Lower lobe of right lung (tissue), 2 donors: Measurements from ENCODE around the gene CSDE1. TPM values are rescaled to one million over a fixed set of nuclear protein-coding genes. Genes with fewer than 3 reads are reported as not detected.
"Not testable (repeated sequence)": the region's sequence is repeated elsewhere in the genome, so short reads cannot be mapped to it uniquely, and the experiment has no call there.

Experiments
- ATAC-seq, 2 donors: fragments of 200-7000 bp; cut with Tn5 transposase; one replicate each; pipeline ENCODE4 v1.9.1; 2020 to 2022; ENCODE audit warnings: mild to moderate bottlenecking in 2 of 2, moderate library complexity in 2 of 2
- DNase-seq: peaks from one replicate; pipeline ENCODE4 v3.0.0-alpha.2; 2020
- H3K27ac ChIP-seq: fragments of 200-600 bp; one replicate; pipeline ENCODE4 v1.8.0; 2022
- H3K27me3 ChIP-seq: fragments of 200-600 bp; one replicate; pipeline ENCODE4 v1.8.0; 2022; ENCODE audit warnings: low read depth
- H3K36me3 ChIP-seq: fragments of 200-600 bp; one replicate; pipeline ENCODE4 v1.8.0; 2022; ENCODE audit warnings: mild to moderate bottlenecking
- H3K4me1 ChIP-seq: fragments of 200-600 bp; one replicate; pipeline ENCODE4 v1.8.0; 2022
- H3K4me3 ChIP-seq: fragments of 200-600 bp; one replicate; pipeline ENCODE4 v1.8.0; 2022; ENCODE audit warnings: mild to moderate bottlenecking
- H3K9me3 ChIP-seq: fragments of 200-600 bp; one replicate; pipeline ENCODE4 v1.8.0; 2022
- intact Hi-C: fragments of 100-400 bp; cut with DNase I; formaldehyde crosslinking; loops from one replicate; pipeline ENCODE4 v1.11.0; 2022
- long read RNA-seq: library from polyadenylated mRNA; unstranded; transcript quantifications from one replicate; pipeline ENCODE4 v2.0.0, GENCODE V29; 2021
- total RNA-seq: library from RNA; stranded (reverse); fragmentation: NEBNext Ultra II Directional; extraction: Animal tissue kit (Norgen Biotek cat#: 25700); gene quantifications from one replicate; pipeline ENCODE4 v1.2.1, GENCODE V29; 2021
- TF ChIP-seq, protein P1 (sequence below): fragments of 200-600 bp; IDR thresholded peaks from one replicate; pipeline ENCODE4 v1.8.0; 2022; ENCODE audit warnings: antibody characterized with exemption, mild to moderate bottlenecking
- donor health status: DM: no; HTN: yes; CAD: no; lungs with severe emphysema.

CSDE1 gene
- total RNA-seq = 543 TPM
- long read RNA-seq, full-length matches to known transcripts = 463 of 575 reads
- long read RNA-seq, partial matches to known transcripts = 91 of 575 reads
- long read RNA-seq, other reads (novel, unspliced or antisense) = 21 of 575 reads

DNA sequence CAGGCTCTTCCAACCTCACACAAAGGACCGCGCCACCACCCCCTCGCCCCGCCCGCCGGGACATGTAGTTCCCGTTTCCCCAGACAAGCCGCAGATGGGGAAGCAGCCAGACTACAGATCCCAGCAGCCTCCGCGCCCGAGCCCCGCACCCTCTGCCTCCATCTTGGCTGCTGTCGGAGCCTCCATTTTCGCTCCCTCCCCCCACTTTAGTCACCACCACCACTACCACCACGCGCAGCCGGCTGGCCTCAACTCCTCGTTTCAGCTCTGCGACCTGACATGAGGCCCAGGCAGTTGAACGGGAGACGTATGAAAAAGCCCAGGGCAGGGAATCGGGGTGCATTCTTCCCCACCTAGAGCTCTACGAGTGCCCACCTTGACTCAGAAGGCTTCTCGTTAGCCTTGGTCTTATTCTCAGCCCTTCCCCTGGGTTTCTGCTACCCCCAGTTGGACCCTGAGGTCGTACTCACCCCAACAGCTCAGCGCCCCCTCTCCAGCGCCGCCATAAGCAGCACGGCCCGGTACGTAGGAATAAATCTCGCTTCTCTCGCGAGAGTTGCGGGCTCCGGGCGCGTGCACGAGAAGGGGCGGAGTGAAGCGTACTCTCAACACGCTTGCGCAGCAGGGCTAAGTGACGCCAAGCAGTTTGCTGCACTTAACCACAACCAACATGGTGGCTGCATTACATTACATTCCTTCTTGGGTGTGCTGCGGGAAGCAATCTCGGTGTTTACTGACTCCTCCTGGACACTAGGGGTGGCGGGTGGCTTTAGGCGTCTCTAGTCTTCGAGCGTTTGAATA lies at the start of gene CSDE1:
Gene CSDE1, minus strand, starts transcription at position 530 of the 801 bp plus-strand sequence. CDS start 18,094 bp downstream, outside the sequence.
- H3K4me1 ChIP-seq = peaks cover 43% of the 10 kb centered on the region
- no peaks in the 10 kb centered on the region for H3K36me3 ChIP-seq
- no peaks in the 10 kb centered on the region for H3K9me3 ChIP-seq
- H3K27ac ChIP-seq = peak within 1 kb of the TSS; percentile 100
- intact Hi-C loops = no loop called here
- DNase-seq (peak; percentile 98), ATAC-seq (peak; percentile 98)
- TF ChIP-seq, protein P1, sequence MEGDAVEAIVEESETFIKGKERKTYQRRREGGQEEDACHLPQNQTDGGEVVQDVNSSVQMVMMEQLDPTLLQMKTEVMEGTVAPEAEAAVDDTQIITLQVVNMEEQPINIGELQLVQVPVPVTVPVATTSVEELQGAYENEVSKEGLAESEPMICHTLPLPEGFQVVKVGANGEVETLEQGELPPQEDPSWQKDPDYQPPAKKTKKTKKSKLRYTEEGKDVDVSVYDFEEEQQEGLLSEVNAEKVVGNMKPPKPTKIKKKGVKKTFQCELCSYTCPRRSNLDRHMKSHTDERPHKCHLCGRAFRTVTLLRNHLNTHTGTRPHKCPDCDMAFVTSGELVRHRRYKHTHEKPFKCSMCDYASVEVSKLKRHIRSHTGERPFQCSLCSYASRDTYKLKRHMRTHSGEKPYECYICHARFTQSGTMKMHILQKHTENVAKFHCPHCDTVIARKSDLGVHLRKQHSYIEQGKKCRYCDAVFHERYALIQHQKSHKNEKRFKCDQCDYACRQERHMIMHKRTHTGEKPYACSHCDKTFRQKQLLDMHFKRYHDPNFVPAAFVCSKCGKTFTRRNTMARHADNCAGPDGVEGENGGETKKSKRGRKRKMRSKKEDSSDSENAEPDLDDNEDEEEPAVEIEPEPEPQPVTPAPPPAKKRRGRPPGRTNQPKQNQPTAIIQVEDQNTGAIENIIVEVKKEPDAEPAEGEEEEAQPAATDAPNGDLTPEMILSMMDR = peak; percentile 41
- peak within 1 kb of the TSS; percentile 94 for H3K4me3 ChIP-seq
- no peaks in the 10 kb centered on the region for H3K27me3 ChIP-seq

DNA sequence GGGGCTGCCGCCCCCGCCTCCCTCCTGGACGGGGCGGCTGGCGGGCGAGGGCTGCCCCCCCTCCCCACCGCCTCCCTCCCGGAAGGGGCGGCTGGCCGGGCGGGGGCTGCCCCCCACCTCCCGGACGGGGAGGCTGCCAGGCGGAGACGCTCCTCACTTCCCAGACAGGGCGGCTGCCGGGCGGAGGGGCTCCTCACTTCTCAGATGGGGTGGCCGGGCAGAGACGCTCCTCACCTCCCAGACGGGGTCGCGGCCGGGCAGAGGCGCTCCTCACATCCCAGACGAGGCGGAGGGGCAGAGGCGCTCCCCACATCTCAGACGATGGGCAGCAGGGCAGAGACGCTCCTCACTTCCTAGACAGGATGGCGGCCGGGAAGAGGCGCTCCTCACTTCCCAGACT lies 46.7 kb upstream of the CSDE1 start:
- H3K36me3 ChIP-seq, H3K27me3 ChIP-seq, H3K4me3 ChIP-seq, ATAC-seq, H3K27ac ChIP-seq, DNase-seq, H3K9me3 ChIP-seq, intact Hi-C loops, H3K4me1 ChIP-seq: not testable (repeated sequence)

DNA sequence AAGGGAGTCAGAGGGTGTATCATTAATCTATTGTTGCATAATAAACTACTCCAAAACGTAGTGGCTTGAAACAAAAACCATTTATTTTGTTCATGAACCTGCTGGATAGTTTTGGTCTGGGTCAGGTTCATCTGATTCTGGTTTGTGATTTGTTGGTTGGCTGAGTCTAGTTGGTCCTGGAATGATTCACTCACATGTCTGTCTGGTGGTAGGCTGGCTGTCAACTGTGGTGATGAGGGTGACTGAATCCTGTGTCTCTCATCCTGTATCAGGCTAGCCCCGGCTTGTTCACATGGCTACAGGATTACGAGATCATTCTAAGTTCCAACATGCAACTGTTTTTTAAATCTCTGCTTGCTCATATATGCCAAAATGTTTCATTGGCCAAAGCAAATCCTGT lies 45.2 kb upstream of the CSDE1 start:
- H3K27me3 ChIP-seq = no peaks in the 10 kb centered on the region
- no peaks in the 10 kb centered on the region for H3K4me1 ChIP-seq
- intact Hi-C loops = no loop called here
- no peak for DNase-seq
- no peaks in the 10 kb centered on the region for H3K9me3 ChIP-seq
- ATAC-seq = no peak
- H3K4me3 ChIP-seq = no peak overlapping the region
- no peaks in the 10 kb centered on the region for H3K36me3 ChIP-seq
- H3K27ac ChIP-seq = no peak overlapping the region
- TF ChIP-seq, protein P1 = no peak

DNA sequence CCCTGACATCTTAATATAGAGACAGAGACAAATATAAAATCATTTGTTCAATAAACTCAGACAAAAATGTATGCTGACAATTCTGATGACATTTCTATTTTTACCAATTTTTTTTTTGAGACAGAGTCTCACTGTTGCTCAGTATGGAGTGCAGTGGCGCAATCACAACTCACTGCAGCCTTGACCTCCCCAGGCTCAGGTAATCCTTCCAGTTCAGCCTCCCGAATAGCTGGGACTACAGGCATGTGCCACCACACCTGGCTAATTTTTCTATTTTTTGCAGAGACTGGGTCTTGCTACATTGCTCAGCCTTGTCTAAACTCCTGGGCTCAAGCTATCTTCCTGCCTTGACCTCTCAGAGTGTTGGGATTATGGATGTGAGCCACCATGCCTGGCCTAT lies 36.3 kb upstream of the CSDE1 start:
- Histone ChIP-seq H3K27me3 (peaks cover 5% of the 10 kb centered on the region), H3K4me1 (no peaks in the 10 kb centered on the region), H3K4me3 (no peak overlapping the region), H3K36me3 (no peaks in the 10 kb centered on the region), H3K9me3 (no peaks in the 10 kb centered on the region), H3K27ac (no peak overlapping the region)
- intact Hi-C loops = no loop called here
- TF ChIP-seq, protein P1 = no peak
- ATAC-seq (no peak), DNase-seq (no peak)

DNA sequence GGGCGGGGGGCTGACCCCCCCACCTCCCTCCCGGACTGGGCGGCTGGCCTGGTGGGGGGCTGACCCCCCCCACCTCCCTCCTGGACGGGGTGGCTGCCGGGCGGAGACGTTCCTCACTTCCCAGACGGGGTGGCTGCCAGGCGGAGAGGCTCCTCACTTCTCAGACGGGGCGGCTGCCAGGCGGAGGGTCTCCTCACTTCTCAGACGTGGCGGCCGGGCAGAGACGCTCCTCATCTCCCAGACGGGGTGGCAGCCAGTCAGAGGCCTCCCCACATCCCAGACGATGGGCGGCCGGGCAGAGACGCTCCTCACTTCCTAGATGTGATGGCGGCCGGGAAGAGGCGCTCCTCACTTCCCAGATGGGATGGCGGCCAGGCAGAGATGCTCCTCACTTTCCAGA lies 32.8 kb upstream of the CSDE1 start:
- intact Hi-C loops, H3K36me3 ChIP-seq, DNase-seq, H3K27me3 ChIP-seq, H3K9me3 ChIP-seq, H3K4me3 ChIP-seq, ATAC-seq, H3K4me1 ChIP-seq, H3K27ac ChIP-seq: not testable (repeated sequence)

- ATAC-seq, H3K4me3 ChIP-seq, H3K9me3 ChIP-seq, DNase-seq, H3K36me3 ChIP-seq, intact Hi-C loops, H3K27ac ChIP-seq, H3K27me3 ChIP-seq, H3K4me1 ChIP-seq: not testable (repeated sequence)
Observed at GRCh38 chr1:114786440-114786839, 28.7 kb upstream of the CSDE1 start.

DNA sequence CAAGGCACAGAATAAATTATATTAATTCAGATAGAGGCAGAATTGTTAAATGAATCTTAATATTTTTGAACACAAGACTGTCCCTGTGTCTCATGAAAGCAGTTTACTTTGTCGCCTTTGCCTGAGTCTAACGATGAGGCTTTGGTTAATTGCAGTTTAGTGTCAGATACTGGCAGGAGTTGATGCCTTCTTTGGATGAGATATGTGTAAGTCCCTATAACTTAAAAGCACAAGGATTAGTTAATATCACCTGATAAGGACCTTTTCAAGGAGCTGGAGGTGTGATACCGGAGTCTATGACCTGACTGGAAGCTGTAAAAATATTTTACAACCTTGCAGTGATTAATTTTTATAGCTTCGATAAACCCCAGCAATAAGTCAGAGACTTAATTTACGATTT lies 24.7 kb upstream of the CSDE1 start:
- no peak overlapping the region for H3K27ac ChIP-seq
- ATAC-seq (no peak), DNase-seq (no peak)
- peaks cover 9% of the 10 kb centered on the region for H3K36me3 ChIP-seq
- no peaks in the 10 kb centered on the region for H3K27me3 ChIP-seq
- no peaks in the 10 kb centered on the region for H3K9me3 ChIP-seq
- intact Hi-C loops = no loop called here
- peaks cover 11% of the 10 kb centered on the region for H3K4me1 ChIP-seq
- TF ChIP-seq, protein P1 = no peak
- H3K4me3 ChIP-seq = no peak overlapping the region
